ENCODE data around the gene ZFAND4. TPM values are rescaled to one million over a fixed set of nuclear protein-coding genes. Genes with fewer than 3 reads are reported as not detected.
A peak's percentile ranks its signal among the peaks of the same experiment; 100 is the strongest.
"Not testable (repeated sequence)": the region's sequence is repeated elsewhere in the genome, so short reads cannot be mapped to it uniquely, and the experiment has no call there.

ZFAND4 gene
- polyA plus RNA-seq (ENCODE audit: insufficient read length in 4 of 4) = 10 to 100 TPM; 13.6 to 16.0 (median 14.6) TPM

DNA sequence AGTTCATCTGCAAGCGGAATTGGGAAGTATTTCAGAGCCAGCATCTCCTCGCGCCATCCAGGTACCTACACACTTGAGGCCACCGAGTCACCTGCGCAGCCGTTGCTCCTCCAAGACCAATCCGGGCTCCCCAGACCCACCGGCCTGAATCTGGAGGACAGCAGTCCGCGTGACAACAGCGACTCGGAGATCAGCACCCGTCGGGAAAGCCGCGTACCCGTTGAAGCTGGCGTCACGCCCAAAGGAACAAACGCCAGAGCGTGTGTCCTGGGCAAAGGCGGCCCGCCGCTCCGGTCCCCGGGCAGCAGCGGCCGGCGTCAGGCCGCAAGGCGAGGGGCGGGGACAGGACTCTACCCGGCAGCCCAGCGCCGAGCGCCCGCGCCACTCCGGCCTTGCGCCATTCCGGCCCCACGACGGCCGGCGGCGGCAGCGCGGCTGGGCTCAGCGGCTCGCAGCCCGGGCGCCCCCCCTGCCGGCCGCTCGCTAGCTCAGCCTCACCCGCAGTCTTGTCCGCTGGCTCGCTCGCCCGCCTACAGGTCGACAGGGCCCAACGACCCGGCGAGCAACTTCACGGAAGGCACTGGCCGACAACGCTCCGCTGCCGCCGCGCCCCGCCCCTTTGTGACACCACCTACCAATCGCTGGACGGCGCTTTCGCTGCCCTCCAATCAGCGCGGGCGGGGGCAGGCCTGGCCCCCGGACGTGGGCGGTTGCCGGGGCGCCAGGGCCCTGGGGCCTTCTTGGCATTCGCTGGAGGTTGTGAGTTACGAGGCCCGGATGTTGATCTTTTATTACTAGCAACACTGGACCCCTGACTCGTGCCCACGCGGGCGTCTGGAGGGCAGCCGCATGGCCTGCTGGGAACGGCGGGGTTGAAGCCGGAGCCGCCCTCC is at the start of gene ZFAND4:
Gene ZFAND4 (minus strand): TSS at position 592 of the 893 bp plus-strand sequence. CDS start 9,047 bp downstream, outside the sequence.
- DNase-seq (ENCODE audit: low read depth in 4 of 4, low spot score in 2 of 4) = peak; percentile 77 to 87 (median 84)

DNA sequence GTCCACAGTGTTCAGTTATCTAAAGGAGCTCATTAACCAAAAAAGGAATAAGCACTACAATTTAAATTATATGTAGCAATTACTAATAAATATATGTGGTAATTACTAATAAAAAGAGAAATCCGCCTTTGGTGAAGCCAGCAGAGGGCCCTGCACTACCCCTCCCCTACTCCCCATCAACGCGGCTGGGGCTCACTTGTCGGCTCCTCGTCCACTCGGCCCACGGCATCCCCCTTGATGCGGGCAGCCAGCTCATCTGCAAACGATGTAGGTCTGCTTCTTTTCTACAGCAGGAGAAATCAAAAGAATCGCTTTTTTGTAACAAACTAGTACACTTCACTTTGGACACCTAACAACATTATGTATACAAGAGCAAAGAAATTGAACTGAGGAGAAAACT is 48.9 kb upstream of the ZFAND4 start:
- not testable (repeated sequence) for DNase-seq (ENCODE audit: low read depth in 4 of 4, low spot score in 2 of 4)

DNA sequence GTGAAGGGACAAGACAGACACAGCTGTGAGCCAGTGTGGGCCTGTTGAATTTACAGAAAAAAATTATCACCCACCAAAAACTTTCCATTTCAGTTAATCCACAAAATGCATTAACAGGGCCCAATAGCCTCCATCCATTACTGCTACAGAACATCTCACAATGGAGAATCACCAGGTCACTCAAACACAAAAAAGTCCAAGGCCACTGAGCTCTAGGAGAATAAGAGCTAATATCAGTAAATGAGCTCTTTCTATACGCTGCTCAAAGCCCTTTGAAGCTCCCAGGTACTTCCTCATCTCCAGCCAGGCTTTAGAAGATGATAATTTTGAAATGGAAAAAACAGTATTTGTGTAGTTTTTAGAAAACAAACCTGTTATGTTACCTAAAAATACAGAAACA is 45.1 kb upstream of the ZFAND4 start:
- DNase-seq (ENCODE audit: low read depth in 4 of 4, low spot score in 2 of 4) = not testable (repeated sequence)

DNA sequence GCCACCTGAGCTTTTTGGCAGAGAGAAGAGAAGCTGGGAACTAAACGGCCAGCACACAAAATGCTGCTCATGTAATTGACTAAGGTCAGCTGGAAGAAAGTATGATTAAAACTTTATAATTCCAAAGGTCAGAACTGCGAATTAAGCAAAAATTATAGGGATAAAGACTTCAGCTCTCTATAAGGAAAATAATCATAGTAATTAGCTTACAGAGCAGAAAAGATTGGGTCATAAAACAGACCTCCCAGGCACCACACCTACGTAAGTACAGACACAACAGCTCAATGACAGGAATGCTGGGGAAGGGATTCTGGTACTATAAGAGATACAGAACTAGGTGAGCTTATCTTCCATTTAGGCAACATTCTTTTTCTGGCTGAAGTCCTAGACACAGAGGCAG is 44.5 kb upstream of the ZFAND4 start:
- not testable (repeated sequence) for DNase-seq (ENCODE audit: low read depth in 4 of 4, low spot score in 2 of 4)

DNA sequence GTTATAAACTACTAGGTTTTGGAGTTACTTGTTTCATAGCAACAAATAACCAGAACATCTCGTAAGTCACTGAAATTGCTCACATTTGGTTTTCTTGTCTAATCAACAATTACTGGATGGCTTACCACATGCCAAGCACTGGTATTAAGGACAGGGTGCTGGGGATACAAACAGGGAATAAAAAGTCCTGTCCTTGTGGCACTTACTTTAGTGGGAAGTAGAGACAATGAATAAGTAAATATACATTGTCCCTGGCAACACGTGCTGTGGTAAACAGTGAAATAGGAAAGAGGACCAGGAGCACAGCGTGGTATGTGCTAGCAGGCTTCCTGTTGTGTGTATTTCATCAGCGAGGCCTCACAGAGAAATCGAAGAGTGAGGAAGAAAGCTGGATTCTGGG is 38.7 kb upstream of the ZFAND4 start:
- not testable (repeated sequence) for DNase-seq (ENCODE audit: low read depth in 4 of 4, low spot score in 2 of 4)

DNA sequence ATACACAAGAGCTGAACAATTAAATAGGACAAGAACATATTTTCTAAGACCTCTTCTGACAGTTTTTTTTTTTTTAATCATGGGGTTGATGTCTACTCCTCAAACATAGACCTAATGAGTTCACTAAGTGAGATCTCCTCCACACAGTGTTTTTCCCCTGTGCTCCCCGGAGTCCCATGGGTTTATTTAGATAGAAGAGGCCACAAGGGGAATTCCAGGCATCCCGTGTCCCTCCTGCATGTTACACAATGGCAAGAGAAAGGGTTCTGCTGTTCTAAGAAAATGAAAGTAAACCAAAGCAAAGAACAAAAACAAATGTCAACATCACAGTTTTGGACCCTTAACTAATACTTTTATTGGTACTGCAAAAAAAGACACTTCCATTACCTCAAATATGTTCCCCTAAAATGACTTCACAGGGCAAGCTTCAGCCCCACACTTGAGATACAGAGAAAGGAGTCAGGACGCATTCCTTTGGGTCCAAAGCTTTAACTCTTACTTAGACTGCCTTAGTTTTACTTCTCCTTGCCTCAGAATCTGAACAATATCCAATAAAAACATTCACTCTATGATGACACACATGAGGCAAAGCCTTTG is 37.7 kb upstream of the ZFAND4 start:
- not testable (repeated sequence) for DNase-seq (ENCODE audit: low read depth in 4 of 4, low spot score in 2 of 4)

DNA sequence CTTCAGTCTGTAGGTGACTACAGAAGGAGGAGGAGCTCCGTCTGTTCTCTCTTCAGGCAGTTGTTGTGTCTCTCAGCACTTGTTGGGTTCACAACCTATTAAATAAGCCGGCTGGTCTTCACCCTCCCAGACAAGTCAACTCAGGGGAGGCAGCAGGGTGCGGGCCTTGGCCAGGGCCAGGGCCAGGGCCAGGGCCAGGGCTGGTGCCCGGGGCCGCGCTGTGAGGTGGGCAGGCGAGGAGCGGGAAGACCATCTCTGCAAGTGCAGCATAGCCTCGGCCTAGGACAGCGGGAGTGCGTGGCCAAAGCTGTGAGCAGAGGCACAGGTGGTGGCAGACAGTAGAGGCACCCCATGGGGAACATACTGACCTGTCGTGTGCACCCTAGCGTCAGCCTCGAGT is 5.9 kb upstream of the ZFAND4 start:
- not testable (repeated sequence) for DNase-seq (ENCODE audit: low read depth in 4 of 4, low spot score in 2 of 4)

- DNase-seq (ENCODE audit: low read depth in 4 of 4, low spot score in 2 of 4) = no peak
Observed at GRCh38 chr10:45675388-45675787, 2.8 kb upstream of the ZFAND4 start.

GRCh38 chr10:45673074-45673648 is 589 bp upstream of the ZFAND4 start:
- peak in 1 of 4 donors; percentile 7 for DNase-seq (ENCODE audit: low read depth in 4 of 4, low spot score in 2 of 4)

DNA sequence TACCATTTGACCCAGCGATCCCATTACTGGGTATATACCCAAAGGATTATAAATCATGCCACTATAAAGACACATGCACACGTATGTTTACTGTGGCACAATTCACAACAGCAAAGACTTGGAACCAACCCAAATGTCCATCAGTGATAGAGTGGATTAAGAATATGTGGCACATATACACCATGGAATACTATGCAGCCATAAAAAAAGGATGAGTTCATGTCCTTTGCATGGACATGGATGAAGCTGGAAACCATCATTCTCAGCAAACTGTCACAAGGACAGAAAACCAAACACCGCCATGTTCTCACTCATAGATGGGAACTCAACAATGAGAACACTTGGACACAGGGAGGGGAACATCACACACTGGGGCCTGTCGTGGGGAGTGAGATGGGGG is 1.3 kb downstream of the ZFAND4 start:
- DNase-seq (ENCODE audit: low read depth in 4 of 4, low spot score in 2 of 4) = not testable (repeated sequence)

GRCh38 chr10:45669897-45670296 is 2.7 kb downstream of the ZFAND4 start:
- not testable (repeated sequence) for DNase-seq (ENCODE audit: low read depth in 4 of 4, low spot score in 2 of 4)

- no peak for DNase-seq (ENCODE audit: low read depth in 4 of 4, low spot score in 2 of 4)
Observed at GRCh38 chr10:45660876-45661411, 11.6 kb downstream of the ZFAND4 start.

DNA sequence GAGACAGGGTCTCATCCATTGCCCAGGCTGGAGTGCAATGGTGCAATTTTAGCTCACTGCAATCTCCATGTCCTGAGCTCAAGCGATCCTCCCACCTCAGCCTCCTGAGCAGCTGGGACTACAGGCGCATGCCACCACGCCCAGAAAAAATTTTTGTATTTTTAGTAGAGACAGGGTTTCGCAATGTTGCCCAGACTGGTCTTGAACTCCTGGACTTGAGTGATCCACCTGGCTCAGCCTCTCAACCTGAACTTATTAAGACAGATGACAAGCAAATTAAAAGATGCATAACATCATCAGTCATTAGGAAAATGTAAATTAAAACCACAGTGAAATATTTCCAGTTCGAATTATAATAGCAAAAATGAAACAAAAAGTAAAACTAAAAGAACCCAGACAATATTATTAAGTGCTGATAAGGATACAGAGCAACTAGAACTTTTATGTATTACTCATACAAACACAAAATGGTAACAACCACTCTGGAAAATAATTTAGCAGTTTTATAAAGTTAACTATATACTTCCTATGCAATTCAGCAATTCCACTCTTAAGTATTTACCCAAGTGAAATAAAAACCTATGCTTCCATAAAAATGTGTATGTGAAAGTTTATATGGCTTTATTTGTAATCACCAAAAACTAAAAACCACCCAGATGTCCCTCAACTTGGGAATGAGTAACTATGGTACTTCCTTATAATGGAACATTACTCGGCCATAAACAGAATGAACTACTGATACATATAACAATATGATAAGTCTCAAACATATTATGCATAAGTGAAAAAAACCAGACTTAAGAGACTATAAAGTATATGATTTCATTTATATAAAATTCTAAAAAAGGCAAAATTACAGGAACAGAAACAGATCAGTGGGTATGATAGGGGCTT is 15.3 kb downstream of the ZFAND4 start:
- no peak for DNase-seq (ENCODE audit: low read depth in 4 of 4, low spot score in 2 of 4)

DNA sequence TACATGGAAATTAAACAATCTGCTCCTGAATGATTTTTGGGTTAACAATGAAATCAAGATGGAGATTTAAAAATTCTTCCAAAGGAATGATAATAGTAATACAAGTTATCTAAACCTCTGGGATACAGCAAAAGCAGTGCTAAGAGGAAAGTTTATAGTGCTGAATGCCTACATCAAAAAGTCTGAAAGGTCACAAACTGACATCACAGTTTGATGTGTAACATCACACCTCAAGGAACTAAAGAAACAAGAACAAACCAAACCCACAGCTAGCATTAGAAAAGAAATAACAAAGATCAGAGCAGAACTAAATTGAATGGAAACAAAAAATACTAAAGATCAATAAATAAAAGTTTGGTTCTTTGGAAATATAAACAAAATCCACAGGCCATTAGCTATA is 17.4 kb downstream of the ZFAND4 start:
- DNase-seq (ENCODE audit: low read depth in 4 of 4, low spot score in 2 of 4) = no peak

- DNase-seq (ENCODE audit: low read depth in 4 of 4, low spot score in 2 of 4) = not testable (repeated sequence)
Observed at GRCh38 chr10:45654753-45655141, 17.8 kb downstream of the ZFAND4 start.

- no peak for DNase-seq (ENCODE audit: low read depth in 4 of 4, low spot score in 2 of 4)
Observed at GRCh38 chr10:45653454-45653853, 19.1 kb downstream of the ZFAND4 start.

- DNase-seq (ENCODE audit: low read depth in 4 of 4, low spot score in 2 of 4) = no peak
Observed at GRCh38 chr10:45652511-45652910, 20.1 kb downstream of the ZFAND4 start.

DNA sequence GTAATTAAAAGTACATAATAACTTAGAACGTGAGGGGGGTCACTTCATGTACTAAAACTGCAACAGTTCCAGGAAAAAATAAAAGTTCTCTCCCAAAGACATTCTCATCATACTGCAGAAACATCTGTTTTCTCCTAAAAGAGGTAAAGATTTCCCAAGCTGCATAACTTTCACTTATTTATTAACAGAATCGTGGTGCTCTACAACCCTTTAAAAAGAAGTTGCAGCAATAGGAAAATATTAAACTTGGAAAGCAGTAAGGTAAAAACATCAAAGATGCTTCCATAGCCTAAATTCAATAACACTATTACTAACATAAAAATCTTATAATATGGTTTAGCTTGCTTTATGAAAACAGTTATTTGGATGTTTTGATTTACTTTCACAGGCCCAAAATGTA is 23.3 kb downstream of the ZFAND4 start:
- no peak for DNase-seq (ENCODE audit: low read depth in 4 of 4, low spot score in 2 of 4)

DNA sequence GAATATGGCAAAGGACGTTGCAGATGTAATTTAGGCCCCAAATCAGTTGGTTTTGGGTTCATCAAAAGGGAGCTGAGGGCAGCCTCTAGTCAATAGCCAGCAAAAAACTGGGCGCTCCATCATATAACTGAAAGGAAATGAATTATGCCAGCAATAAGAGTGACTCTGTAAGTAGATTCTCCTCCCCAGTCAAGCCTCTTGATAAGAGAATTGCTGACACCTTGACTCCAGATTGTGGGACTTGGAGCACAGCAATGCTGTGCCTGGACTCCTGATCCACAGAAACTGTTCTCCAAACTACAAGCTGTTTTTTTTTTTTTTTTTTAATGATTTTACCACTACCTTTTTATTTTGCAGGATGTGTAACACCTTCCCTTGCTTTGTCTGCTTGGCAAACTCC is 25.5 kb downstream of the ZFAND4 start:
- no peak for DNase-seq (ENCODE audit: low read depth in 4 of 4, low spot score in 2 of 4)

GRCh38 chr10:45646384-45647050 is 26.1 kb downstream of the ZFAND4 start:
- no peak for DNase-seq (ENCODE audit: low read depth in 4 of 4, low spot score in 2 of 4)

Measured in left renal cortex interstitium (tissue), 4 donors.